Dermis blood vessel endothelial cell (primary cell): Measurements from ENCODE around the gene HDLBP. TPM values are rescaled to one million over a fixed set of nuclear protein-coding genes. Genes with fewer than 3 reads are reported as not detected.
"Not testable (repeated sequence)": the region's sequence is repeated elsewhere in the genome, so short reads cannot be mapped to it uniquely, and the experiment has no call there.

Source experiments
- DNase-seq: peaks from one replicate; pipeline ENCODE4 v3.0.0; 2010
- total RNA-seq: library from RNA; depleted of rRNA; stranded (reverse); fragments of >200 nt; gene quantifications from 2 replicates; pipeline ENCODE4 v1.2.3, GENCODE V29; 2014

The HDLBP gene
- total RNA-seq, 1 donor from 2014 or later: 594 TPM

DNA sequence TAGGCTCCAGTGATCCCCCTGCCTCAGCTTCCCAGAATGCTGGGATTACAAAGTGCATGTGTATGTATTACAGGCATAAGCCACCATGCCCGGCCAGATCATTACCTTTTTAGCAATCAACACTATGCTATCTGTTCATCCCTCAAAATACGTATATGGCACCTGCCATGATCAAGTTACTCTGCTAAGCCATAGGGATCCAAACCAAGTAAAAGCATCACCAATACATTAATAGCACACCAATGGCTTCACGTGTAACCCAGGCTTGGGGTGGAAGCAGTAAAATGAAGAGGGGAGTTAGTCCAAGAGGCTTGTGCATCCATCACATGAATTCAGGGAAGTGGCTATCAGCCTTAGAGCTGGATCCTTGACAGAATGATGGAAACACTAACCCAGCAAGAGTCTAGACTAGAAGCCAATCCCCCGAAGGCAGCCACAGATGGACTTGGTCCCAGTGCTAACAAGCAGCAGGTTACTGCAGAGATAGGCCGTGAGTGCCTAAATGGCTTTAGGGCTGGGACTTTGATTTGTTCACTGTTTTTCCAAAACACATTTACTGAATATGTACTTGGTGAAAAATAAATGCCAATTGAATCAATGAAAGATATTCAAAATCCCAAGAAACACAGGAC, 11.3 kb downstream of the HDLBP start:
- no peak for DNase-seq

DNA sequence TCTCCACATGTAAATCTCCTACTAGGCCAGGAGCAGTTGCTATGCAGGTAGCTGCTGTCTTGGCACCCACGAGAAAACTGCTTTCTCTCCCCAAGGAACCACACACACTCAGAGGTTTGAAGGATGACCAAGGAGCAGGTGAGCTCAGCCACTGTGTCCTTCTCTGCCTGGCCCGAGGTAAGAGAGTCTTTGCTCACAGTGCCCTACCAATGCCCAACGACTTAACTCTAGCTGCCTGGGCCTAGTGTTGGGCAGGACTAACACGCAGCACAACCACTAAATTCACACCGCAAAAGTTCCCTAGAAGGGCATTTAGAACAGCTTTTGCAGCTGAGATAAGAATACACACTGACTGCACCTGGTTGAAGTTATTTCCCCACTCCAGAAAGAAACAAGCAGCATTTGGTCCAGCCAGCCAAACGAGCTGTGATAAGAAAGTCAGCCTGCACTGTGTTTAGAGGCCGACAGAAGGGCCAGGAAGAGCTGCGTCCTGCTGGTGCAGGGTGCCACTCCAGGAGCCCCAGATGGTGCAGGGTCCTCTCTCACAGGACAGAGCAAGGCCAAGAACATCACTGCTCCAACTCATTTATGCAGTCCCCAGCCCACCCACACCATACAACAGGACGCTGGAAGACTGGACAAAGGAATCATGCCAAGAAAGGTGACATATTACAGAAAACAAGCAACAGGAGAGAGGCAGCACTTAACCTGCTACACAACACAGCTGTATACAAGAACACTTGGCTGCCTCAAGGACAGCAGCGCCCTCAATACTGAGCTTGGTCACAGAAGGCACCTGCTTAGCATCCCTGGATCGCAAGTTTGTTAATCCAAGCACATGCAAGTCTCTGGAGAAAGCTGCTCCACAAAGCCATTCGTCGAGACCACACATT, 12.5 kb downstream of the HDLBP start:
- no peak for DNase-seq

DNA sequence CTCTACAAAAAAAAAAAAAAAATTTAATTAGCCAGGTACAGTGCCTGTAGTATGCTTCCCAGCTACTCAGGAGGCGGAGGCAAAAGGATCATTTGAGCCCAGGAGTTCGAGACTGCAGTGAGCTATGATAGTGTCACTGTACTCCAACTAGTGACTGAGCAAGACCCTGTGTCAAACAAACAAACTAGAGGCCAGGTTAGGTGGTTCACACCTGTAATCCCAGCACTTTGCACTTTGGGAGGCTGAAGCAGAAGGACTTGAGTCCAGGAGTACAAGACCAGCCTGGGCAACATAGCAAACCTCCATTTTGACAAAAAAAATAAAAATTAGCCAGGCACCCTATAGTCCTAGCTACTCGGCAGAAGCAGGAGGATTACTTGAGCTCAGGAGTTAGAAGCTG, 13.4 kb downstream of the HDLBP start:
- DNase-seq: no peak

DNA sequence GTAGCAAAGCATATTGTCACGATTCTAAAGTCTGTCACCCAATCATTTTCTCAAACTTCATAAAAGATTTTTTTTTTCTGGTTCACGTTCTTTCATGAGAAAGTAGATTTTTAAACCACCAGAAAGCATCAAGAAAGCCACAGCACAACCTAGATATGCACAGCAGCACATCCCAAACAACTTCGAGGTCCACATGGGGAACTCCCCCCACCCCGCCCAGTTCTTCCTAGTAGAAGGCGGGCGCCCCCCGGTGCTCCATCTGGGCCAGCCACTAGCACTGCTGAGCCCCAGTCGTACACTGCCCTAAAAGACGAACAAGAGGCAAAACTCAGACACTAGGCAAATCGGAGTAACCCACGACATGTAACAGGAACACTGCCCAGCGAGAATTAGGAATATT, 15.5 kb downstream of the HDLBP start:
- no peak for DNase-seq

DNA sequence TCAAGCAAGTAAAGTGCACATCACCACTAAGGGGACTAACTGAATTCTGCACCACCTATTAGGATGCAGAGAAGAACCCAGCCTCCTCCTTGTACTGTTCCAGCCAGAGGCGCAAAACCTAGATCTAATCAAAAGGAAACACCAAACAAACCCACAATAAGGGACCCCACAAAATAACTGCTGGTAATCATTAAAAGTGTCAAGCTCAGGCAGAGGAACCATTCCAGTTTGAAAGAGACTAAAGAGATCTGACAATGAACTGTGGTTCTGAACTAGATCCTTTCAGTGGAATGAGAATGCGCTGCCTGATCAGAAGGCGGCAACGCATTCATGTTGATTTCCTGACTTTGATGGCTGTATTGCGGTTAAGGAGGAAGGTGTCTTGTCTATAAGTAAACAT, 16.8 kb downstream of the HDLBP start:
- DNase-seq: no peak

DNA sequence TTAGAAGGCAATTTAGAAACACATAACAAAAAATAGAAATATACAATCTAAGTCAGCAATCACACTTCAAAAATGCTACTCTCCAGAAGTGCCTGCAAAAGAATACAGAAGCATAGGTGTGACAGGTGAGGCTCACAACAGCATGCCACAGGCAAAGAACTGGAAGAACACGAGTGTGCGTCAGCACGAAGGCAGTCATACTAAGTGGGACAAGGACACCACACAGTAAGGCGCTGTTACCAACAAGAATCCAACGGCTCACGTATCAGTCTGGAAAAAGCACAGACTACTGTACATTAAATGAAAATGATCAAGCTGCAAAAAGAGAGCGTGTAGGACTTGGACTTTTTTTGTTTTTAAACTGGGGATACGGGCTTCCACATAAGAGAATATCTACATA, 18.7 kb downstream of the HDLBP start:
- DNase-seq: no peak

DNA sequence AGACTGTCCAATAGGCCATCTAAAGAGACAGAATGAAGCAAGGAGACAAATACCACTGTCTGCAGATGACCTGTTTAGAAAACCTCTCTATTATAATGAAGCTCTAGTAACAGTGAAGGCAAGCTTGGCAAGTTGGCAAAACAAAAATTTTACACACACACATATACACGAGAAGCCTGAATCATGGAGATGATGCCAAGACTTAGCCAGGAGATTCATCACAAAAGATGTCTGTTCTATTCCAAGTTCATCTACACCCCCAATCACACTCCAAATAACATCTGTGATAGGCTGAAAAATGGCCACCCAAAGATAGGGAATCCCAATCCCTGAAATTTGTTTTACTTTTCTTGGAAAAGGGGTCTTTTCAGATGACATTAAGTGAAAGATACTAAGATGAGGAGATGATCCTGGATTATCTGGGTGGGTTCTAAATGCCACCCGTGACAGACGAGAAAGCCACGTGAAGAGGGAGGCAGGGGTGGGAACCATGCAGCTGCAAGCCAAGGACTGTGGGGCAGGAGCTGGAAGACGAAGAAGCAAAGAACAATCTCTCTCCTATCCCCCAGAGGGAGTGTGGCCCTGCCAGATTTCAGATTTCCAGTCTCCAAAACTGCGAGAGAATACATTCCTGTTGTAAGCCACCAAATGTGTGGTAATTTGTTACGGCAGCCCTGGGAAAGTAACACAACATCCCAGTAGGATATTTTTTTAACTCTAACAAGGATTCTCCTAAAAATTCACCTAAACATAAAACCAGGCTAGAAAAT, 20.0 kb downstream of the HDLBP start:
- DNase-seq: no peak

DNA sequence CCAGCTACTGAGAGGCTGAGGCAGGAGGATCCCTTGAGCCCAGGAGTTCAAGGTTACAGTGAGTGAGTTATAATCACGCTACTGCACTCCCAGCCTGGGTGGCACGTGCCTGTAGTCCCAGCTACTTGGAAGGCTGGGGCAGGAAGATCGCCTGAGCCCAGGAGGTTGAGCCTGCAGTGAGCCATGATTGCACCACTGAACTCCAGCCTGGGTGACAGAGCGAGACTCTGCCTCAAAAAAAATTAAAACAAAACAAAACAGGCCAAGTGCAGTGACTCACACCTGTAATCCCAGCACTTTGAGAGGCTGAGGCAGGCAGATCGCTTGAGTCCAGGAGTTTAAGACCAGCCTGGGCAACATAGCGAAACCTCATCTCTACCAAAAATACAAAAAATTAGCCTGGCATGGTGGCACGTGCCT, 22.1 kb downstream of the HDLBP start:
- DNase-seq: not testable (repeated sequence)

DNA sequence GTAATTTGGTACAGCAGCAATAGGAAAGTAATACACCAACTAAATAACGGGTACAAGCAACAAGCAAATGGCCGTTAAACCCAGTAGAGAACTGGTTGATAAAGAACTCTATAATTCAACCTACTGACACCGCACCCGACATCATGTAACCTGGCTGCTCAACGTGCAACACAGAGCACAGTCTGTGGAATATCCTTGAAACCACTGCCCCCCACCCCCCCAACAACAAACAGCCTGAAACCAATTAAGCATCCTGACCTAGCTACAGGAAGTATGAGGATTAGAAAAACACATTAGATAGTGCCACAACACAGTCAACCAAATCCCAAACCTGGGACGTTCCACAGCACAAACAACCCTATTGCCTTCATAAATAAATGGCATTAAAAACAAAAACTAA, 23.5 kb downstream of the HDLBP start:
- no peak for DNase-seq

DNA sequence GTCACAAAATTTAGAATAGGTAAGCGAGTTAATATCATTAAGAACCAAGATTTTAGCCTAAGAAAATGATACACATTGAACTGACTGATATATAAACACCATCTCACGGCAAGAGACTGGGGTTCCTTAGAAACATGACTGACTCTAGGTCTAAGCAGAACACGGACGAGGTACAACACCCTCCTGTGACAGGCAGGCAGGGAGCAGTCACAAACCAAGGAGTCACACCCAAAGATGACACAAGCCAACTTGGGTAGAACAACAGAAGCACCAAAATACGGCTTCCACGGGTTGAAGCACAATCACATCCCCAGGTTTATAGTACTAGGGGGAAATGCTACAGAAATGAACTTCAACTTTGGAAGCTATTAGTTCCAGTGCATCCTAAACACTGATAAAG, 24.3 kb downstream of the HDLBP start:
- DNase-seq: no peak

DNA sequence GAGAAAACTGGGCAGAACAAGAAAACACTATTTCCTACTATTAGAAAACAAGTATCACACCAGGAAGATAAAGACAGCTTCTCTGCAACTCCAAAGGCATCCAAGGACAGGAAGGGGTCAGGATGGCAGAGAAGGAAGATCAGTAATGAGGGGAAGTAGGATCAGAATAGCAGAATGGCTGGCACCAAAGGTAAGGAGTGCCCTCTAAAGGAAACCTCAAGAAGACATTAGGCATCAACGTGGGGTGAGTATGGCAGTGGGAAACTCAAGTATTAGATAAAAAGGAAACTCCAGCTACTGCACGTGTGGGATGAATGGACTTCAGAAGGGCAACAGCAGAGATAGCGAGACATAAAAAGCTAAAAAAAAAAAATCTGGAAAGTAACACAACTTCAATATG, 25.9 kb downstream of the HDLBP start:
- no peak for DNase-seq

DNA sequence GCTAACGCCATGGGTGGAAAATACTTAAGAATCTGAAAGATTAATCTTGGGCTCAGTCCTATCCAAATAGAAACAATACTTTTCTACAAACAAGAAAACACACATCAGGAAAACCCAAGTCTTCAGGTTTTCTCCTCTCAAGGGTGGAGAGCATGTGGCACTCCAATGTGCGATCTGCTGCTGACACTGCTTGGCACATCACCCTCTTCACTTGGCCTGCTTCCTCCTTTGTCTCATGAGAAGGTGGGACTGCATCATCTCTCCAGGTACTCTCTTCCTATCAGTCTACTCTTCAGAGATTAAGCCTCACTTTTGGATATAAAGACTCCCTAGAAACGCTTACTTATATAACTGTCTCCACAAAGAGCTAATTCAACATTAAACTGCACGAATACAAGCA, 26.4 kb downstream of the HDLBP start:
- DNase-seq: no peak

DNA sequence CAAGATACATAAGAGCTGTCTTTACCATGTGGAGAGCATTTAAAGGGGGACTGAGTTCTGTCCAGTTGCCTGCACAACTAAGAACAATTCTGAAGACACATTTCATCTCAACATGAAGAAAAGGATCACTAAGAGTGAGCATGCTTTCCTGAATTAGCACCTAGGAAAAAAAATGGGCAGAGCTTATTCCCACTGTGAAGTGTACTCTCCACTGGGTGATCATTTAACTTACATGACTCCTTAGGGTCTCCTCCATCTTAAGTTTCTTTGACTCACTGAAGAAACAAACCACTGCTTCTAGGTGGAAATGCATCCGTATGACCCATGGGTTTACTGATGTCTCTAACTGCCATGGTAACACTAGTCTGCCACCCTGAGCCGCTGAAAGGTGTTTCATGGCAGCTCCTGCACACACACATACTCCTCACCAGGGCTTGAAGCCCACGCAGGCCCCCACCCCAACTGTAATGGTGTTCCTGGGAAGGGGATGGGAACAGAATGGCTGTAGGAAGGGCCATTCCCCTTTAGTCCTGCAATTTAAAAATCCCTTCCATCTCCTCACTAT, 27.1 kb downstream of the HDLBP start:
- DNase-seq: no peak

DNA sequence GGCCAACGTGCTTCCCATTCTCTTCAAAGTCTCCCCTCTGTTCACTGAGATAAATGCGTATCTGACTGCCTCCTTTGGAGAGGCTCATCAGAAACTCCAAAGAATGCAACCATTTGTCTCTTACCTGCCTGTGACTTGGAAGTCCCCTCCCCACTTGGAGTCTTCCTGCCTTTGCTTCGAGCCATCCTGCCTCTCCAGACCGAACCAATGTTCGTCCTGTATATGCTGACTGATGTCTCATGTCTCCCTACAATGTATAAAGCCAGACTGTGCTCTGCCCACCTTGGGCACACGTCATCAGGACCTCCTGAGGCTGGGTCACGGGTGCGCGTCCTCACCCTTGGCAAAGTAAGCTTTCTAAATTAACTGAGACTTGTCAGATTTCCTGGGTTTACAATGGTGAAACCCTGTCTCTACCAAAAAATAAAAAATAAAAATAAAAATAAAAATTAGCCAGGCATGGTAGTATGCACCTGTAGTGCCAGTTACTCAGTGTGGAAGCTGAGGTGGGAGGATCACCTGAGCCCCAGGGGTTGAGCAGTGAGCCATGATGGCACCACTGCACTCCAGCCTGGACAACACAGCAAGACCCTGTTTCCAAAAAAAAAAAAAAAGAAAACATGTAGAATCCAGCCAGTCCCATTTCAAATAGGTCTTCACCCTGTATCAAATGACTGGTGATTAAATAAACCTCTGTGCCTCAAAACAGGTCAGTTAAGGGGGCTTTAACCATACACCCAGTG, 29.0 kb downstream of the HDLBP start:
- DNase-seq: peak; percentile 34

DNA sequence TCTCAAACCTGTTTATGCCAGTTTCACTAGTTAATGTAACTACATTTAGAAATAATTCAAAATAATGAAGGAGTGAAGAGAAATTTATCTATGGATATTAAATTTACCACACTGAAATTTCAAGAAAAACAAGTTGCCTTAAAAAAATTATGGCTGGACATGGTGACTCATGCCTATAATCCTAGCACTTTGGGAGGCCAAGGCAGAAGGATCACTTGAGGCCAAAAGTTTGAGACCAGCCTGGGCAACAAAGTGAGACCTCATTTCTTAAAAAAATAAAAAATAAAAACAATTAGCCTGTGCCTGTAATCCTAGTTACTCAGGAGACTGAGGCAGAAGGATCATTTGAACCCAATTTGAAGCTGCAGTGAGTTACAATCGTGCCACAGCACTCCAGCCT, 29.9 kb downstream of the HDLBP start:
- no peak for DNase-seq

DNA sequence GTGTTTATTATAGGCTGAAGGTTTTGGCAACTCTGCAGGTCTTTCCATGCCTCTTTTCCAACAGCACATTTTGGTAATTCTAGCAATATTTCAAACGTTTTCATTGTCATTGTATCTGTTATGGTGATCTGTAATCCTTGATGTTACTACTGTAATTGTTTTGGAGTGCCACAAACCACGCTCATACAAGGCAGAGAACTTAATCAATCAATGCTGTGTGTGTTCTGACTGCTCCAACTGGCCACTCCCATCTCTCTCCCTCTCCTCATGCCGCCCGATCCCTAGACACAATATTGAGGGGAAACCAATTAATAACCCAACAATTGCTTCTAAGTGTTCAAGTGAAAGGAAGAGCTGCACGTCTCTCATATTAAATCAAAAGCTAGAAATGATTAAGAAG, 32.9 kb downstream of the HDLBP start:
- no peak for DNase-seq

DNA sequence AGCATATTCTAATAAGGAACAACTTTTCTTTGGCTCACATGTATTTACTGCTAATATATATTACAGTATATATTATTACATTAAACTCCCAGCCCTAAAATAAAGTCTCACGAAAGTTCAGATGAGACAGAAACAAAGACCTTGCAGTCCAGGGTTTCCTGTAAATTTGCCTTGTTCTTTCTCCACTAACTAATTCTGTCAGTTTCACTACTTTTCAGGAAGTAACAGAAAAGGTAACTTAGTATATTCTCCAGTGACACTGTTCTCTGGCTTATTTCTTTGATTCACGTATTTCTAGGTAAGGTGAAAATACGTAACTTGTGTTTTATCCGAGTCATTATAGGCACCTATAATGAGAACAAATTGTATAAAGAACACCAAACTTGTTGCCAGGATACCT, 35.2 kb downstream of the HDLBP start:
- DNase-seq: no peak

DNA sequence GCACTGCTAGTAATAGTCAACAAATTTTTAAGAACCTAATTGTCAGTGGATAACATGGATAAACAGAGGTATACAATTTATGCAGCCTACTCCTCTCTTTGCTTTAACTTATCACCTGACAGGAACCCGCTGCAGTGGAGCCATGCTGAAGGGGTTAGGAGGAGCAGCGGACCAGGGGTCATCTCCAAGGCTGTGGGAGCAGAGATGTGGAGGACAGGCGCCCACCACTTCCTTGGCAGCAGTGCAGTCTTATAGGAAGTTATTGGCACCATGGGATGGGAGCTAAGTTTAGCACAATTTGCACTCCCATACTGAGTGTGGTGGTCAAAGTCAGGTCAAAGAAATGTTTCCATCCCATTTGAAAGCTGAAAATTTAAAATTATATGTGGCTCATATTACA, 35.6 kb downstream of the HDLBP start:
- no peak for DNase-seq

DNA sequence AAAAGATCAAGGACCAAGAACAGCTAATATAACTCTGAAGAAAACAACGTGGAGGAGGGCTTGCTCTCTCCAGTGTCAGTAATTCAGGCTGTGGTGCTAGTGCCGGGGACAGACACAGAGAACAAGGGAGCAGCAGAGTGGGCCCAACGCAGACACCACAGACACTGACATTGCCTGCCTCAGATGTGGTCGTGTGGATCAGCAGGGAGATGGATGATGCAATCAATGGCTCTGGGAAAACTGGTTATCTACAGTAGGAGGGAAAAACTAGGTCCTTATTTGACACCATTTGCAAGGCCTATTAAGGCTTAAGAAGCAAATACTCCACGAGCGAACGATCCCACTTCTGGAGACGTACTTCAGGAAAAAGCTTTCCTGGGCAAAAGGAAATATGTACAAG, 36.1 kb downstream of the HDLBP start:
- no peak for DNase-seq

DNA sequence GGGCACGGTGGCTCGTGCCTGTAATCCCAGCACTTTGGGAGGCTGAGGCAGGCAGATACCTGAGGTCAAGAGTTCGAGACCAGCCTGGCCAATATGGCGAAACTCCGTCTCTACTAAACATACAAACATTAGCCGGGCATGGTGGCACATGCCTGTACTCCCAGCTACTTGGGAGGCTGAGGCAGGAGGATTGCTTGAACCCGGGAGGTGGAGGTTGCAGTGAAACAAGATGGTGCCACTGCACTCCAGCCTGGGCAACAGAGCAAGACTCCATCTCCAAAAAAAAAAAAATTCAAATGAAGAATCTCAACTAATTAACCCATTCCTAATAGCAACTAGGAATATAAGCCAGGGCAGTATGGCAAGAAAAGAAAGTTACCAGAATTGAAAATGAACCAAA, 37.2 kb downstream of the HDLBP start:
- not testable (repeated sequence) for DNase-seq

DNA sequence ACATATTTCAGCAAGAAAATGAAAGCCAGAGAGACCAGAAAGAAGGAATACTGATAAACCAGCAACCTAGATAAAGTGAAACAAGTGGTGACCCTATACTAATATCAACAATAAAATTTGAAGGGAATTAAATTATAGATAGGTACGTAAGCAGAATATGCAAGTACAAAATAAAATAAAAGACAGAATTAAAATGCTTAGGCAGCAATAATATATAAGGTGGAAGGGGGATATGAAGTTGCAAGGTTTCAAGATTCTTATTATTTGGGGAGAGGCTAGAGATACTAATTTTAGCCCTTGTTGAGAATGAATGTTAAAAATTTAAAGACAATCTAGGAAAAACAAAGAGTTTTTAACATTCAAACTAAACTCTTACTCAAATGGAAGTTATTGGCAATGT, 39.6 kb downstream of the HDLBP start:
- DNase-seq: no peak

DNA sequence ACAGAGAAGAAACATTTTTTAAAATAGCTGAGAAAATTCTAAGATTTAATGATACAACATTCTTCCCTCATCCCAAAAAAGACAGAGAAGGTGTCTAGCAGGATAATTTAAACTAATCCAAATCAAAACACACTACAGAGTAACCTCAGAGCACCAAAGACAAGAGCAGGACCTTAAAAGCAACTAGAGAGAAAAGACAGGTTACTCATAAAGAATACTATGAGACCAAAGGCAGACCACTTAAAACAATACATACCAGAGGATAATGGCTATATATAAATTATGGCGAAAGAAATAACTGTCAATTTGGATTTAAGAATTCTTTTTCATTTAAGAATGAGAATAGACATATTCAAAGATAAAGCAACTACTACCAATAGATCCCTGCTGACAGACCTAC, 40.0 kb downstream of the HDLBP start:
- DNase-seq: no peak

DNA sequence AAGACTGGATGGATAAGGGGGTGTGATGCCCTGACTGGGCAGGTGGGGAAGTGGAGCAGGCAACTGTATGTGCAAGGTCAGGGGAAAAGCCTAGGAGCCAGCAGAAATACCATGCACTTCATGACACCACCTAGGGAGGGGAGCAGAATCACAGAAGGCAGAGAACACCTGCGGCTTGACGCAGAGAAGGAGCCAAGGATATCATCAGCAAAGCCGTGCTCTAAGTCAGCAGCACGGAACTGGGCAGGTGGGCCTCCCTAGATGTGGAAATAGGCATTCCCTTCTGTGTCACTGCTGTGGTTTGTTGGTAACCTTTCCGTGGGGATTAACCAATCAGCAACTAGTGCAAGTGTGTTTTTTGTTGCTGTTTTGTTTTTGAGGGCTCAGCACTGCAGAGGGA, 41.3 kb downstream of the HDLBP start:
- no peak for DNase-seq
